ENCODE results near the gene NMB. TPM values are rescaled to one million over a fixed set of nuclear protein-coding genes. Genes with fewer than 3 reads are reported as not detected.

Gene NMB
- total RNA-seq, 1 donor from 2014 or later, result 0.52 TPM

DNA sequence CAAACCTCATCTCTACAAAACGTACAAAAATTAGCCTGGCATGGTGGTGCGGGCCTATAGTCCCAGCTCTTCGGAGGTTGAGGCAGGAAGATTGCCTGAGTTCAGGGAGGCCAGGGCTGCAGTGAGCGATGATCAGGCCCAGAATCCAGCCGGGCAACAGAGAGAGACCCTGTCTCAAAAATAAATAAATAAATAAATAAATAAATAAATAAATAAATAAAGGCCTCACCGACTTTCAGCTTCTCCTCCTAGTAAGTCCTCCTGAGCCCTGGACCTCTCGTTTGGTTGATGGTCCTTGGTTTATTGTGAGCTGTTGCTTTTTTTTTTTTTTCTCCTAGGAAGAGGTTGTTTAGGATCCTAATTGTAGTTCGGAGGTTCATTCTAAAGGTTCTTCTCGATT is 29.0 kb downstream of the NMB start:
- Histone ChIP-seq H3K4me3 (ENCODE audit: low read length in 3 of 3) (no peak overlapping the region), H3K9me3 (ENCODE audit: control insufficient read depth in 3 of 3, low read length in 3 of 3) (no peaks in the 10 kb centered on the region), H3K9ac (ENCODE audit: low read depth in 1 of 3, low read length in 3 of 3) (no peak overlapping the region), H3K27ac (ENCODE audit: low read depth, low read length) (no peak overlapping the region), H3K4me1 (ENCODE audit: control insufficient read depth in 3 of 3, insufficient read depth in 3 of 3, low read length in 3 of 3) (peaks cover 15 to 27% (median 20%) of the 10 kb centered on the region in 3 donors), H3K27me3 (ENCODE audit: control insufficient read depth in 3 of 3, insufficient read depth in 3 of 3, low read length in 3 of 3) (no peaks in the 10 kb centered on the region), H3K36me3 (ENCODE audit: control insufficient read depth in 3 of 3, insufficient read depth in 3 of 3, low read length in 3 of 3) (no peaks in the 10 kb centered on the region)

DNA sequence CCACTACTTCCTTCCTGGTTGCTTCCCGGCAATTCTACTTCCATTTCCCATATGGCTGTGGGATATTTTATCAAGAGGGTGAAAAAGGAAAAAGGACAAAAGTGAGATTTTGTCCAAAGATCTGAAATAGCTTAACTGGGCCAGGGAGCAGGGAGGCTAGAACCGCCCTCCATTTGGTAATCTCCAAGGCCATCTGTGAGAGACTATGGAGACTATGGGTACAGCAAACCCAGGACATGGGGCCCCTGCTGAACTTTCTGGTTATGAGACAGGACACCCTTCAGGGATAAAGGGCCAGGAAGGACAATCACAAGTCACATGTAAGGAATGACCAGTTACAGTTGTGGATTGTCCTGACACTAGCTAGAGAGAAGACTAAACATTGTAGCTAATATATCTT is 32.9 kb downstream of the NMB start:
- Histone ChIP-seq H3K27ac (ENCODE audit: low read depth, low read length) (no peak overlapping the region), H3K36me3 (ENCODE audit: control insufficient read depth in 3 of 3, insufficient read depth in 3 of 3, low read length in 3 of 3) (peaks cover 23 to 28% (median 27%) of the 10 kb centered on the region in 3 donors), H3K9me3 (ENCODE audit: control insufficient read depth in 3 of 3, low read length in 3 of 3) (peaks cover 10 to 21% (median 14%) of the 10 kb centered on the region in 3 donors)

DNA sequence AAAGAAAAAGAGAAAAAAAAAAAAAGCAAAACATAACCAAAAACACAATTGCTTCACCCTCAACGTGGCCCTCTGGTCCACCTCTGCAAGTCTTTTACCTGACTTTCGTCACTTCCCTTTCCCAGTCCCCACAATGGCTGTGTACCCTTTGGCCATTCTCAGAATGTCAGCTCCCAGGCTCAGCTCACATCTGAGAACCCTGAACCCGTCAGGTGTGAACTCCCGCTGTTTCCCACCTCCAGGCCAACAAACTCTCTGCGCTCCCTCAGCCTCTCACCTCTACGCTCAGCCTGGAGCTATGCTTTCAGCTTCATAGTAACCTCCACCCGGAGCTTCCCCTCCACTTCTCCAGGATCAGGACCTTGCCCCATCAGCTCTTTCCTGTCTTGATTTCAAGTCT is 33.6 kb downstream of the NMB start:
- Histone ChIP-seq H3K36me3 (ENCODE audit: control insufficient read depth in 3 of 3, insufficient read depth in 3 of 3, low read length in 3 of 3) (peaks cover 23 to 28% (median 27%) of the 10 kb centered on the region in 3 donors), H3K27ac (ENCODE audit: low read depth, low read length) (peak overlapping the region; percentile 32), H3K4me1 (ENCODE audit: control insufficient read depth in 3 of 3, insufficient read depth in 3 of 3, low read length in 3 of 3) (no peaks in the 10 kb centered on the region), H3K9me3 (ENCODE audit: control insufficient read depth in 3 of 3, low read length in 3 of 3) (peaks cover 10 to 21% (median 14%) of the 10 kb centered on the region in 3 donors), H3K4me3 (ENCODE audit: low read length in 3 of 3) (no peak overlapping the region), H3K27me3 (ENCODE audit: control insufficient read depth in 3 of 3, insufficient read depth in 3 of 3, low read length in 3 of 3) (no peaks in the 10 kb centered on the region), H3K9ac (ENCODE audit: low read depth in 1 of 3, low read length in 3 of 3) (no peak overlapping the region)

More for the DNA sequence above, 32.9 kb downstream of the NMB start:
- peaks cover 0 to 2% (median 2%) of the 10 kb centered on the region in 3 donors for H3K4me1 ChIP-seq (ENCODE audit: control insufficient read depth in 3 of 3, insufficient read depth in 3 of 3, low read length in 3 of 3)
- H3K9ac ChIP-seq (ENCODE audit: low read depth in 1 of 3, low read length in 3 of 3), result no peak overlapping the region
- H3K27me3 ChIP-seq (ENCODE audit: control insufficient read depth in 3 of 3, insufficient read depth in 3 of 3, low read length in 3 of 3), result no peaks in the 10 kb centered on the region
- no peak overlapping the region for H3K4me3 ChIP-seq (ENCODE audit: low read length in 3 of 3)

DNA sequence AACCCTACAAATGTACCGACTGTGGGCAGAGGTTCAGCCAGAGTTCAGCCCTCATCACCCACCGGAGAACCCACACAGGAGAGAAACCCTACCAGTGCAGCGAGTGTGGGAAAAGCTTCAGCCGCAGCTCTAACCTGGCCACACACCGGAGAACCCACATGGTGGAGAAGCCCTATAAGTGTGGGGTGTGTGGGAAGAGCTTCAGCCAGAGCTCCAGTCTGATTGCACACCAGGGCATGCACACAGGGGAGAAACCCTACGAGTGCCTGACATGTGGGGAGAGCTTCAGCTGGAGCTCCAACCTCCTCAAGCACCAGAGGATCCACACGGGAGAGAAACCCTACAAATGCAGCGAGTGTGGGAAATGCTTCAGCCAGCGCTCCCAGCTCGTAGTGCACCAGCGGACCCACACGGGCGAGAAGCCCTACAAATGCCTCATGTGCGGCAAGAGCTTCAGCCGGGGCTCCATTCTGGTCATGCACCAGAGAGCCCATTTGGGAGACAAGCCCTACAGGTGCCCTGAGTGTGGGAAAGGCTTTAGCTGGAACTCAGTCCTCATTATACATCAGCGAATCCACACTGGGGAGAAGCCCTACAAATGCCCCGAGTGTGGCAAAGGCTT is 36.5 kb downstream of the NMB start:
- H3K27me3 ChIP-seq (ENCODE audit: control insufficient read depth in 3 of 3, insufficient read depth in 3 of 3, low read length in 3 of 3), result no peaks in the 10 kb centered on the region
- H3K9ac ChIP-seq (ENCODE audit: low read depth in 1 of 3, low read length in 3 of 3), result no peak overlapping the region
- no peak overlapping the region for H3K27ac ChIP-seq (ENCODE audit: low read depth, low read length)
- H3K4me1 ChIP-seq (ENCODE audit: control insufficient read depth in 3 of 3, insufficient read depth in 3 of 3, low read length in 3 of 3), result no peaks in the 10 kb centered on the region
- H3K9me3 ChIP-seq (ENCODE audit: control insufficient read depth in 3 of 3, low read length in 3 of 3), result peaks cover 10 to 21% (median 14%) of the 10 kb centered on the region in 3 donors
- H3K4me3 ChIP-seq (ENCODE audit: low read length in 3 of 3), result peak overlapping the region in 2 of 3 donors; percentile 5 to 41
- peaks cover 23 to 28% (median 27%) of the 10 kb centered on the region in 3 donors for H3K36me3 ChIP-seq (ENCODE audit: control insufficient read depth in 3 of 3, insufficient read depth in 3 of 3, low read length in 3 of 3)

DNA sequence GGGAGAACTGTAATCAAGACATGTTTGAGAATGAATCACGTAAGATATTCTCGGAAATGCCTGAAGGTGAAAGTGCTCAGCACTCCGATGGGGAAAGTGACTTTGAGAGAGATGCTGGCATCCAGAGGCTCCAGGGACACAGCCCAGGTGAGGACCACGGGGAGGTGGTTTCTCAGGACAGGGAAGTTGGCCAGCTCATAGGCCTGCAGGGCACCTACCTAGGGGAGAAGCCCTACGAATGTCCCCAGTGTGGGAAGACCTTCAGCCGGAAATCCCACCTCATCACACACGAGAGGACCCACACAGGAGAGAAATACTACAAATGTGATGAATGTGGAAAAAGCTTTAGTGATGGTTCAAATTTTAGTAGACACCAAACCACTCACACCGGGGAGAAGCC is 37.4 kb downstream of the NMB start:
- Histone ChIP-seq H3K9ac (ENCODE audit: low read depth in 1 of 3, low read length in 3 of 3) (no peak overlapping the region), H3K27ac (ENCODE audit: low read depth, low read length) (no peak overlapping the region), H3K27me3 (ENCODE audit: control insufficient read depth in 3 of 3, insufficient read depth in 3 of 3, low read length in 3 of 3) (no peaks in the 10 kb centered on the region), H3K4me3 (ENCODE audit: low read length in 3 of 3) (no peak overlapping the region), H3K36me3 (ENCODE audit: control insufficient read depth in 3 of 3, insufficient read depth in 3 of 3, low read length in 3 of 3) (peaks cover 23 to 28% (median 27%) of the 10 kb centered on the region in 3 donors), H3K9me3 (ENCODE audit: control insufficient read depth in 3 of 3, low read length in 3 of 3) (peaks cover 10 to 21% (median 14%) of the 10 kb centered on the region in 3 donors), H3K4me1 (ENCODE audit: control insufficient read depth in 3 of 3, insufficient read depth in 3 of 3, low read length in 3 of 3) (no peaks in the 10 kb centered on the region)

DNA sequence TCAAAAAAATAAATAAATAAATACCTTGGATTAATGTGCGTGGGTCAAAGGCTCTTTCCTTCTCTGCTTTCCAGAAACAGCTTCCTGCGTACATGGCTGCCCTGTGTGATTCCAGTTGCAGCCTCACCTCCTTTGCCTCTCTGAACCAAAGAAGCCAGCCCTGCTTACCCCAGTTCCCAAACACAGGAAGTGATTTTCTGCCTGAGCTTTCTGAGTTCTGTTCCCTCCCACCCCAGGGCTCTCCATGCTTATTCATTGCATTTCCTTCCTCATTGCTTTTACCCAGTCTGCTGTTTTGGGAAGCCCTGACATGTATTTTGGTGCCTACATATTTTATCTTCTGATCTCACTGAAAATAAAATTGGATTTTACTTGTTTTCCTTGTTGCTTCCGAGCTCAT is 41.8 kb downstream of the NMB start:
- peaks cover 3 to 8% (median 7%) of the 10 kb centered on the region in 3 donors for H3K9me3 ChIP-seq (ENCODE audit: control insufficient read depth in 3 of 3, low read length in 3 of 3)
- H3K4me3 ChIP-seq (ENCODE audit: low read length in 3 of 3), result no peak overlapping the region
- H3K9ac ChIP-seq (ENCODE audit: low read depth in 1 of 3, low read length in 3 of 3), result no peak overlapping the region
- H3K27me3 ChIP-seq (ENCODE audit: control insufficient read depth in 3 of 3, insufficient read depth in 3 of 3, low read length in 3 of 3), result no peaks in the 10 kb centered on the region
- H3K27ac ChIP-seq (ENCODE audit: low read depth, low read length), result no peak overlapping the region
- no peaks in the 10 kb centered on the region for H3K4me1 ChIP-seq (ENCODE audit: control insufficient read depth in 3 of 3, insufficient read depth in 3 of 3, low read length in 3 of 3)
- peaks cover 7 to 8% (median 8%) of the 10 kb centered on the region in 3 donors for H3K36me3 ChIP-seq (ENCODE audit: control insufficient read depth in 3 of 3, insufficient read depth in 3 of 3, low read length in 3 of 3)

DNA sequence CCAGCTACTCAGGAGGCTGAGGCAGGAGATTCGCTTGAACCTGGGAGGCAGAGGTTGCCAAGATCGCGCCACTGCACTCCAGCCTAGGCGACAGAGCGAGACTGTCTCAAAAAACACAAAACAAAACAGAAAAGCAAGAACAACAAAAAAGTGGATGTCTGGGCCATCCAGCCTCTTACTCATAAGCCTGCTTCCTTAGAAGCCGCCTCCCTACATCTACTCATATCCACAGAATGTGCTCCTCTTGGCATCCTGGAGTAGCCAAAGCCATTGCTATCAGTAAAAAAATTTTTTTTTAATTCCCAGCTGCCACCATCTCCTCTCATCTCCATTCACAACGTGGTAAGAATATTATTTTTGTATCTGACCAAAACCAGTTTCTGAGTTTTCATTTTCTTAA is 46.4 kb downstream of the NMB start:
- H3K4me3 ChIP-seq (ENCODE audit: low read length in 3 of 3), result no peak overlapping the region
- no peak overlapping the region for H3K9ac ChIP-seq (ENCODE audit: low read depth in 1 of 3, low read length in 3 of 3)
- no peaks in the 10 kb centered on the region for H3K27me3 ChIP-seq (ENCODE audit: control insufficient read depth in 3 of 3, insufficient read depth in 3 of 3, low read length in 3 of 3)
- no peak overlapping the region for H3K27ac ChIP-seq (ENCODE audit: low read depth, low read length)
- no peaks in the 10 kb centered on the region for H3K9me3 ChIP-seq (ENCODE audit: control insufficient read depth in 3 of 3, low read length in 3 of 3)
- H3K4me1 ChIP-seq (ENCODE audit: control insufficient read depth in 3 of 3, insufficient read depth in 3 of 3, low read length in 3 of 3), result peaks cover 0 to 6% (median 3%) of the 10 kb centered on the region in 3 donors
- H3K36me3 ChIP-seq (ENCODE audit: control insufficient read depth in 3 of 3, insufficient read depth in 3 of 3, low read length in 3 of 3), result peaks cover 0 to 5% (median 4%) of the 10 kb centered on the region in 3 donors

DNA sequence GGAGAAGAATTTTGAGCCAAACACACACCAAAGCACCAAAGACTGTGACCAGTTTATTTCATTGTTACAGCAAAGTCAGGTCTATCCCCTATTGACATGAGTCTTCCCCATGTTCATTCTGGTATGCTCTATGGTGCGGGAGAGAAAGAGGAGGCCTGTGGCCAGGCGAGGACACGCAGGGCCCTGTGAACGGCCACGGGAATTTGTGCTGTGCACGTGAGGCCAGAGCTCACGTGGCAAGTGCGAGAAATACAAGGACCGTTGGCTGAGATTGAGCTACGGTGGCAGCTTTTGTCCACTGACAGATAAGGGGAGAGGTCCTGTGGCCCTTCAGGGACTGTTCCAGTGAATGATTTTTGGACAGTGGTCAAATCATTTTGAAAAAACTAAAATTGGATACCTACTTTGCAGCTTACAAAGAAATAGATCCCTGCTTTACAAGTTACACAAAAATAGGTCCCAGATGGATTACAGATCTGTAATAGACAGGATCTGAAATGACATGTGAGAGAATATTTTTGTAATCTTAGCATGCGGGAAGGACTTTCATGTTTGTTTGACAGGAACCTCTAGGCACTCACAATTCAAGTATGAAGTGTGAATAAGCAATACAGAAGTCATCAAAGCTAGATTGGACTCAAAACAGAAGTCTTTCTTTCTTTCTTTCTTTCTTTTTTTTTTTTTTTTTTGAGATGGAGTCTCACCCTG is 48.0 kb downstream of the NMB start:
- Histone ChIP-seq H3K27ac (ENCODE audit: low read depth, low read length) (peak overlapping the region; percentile 13), H3K27me3 (ENCODE audit: control insufficient read depth in 3 of 3, insufficient read depth in 3 of 3, low read length in 3 of 3) (no peaks in the 10 kb centered on the region), H3K9me3 (ENCODE audit: control insufficient read depth in 3 of 3, low read length in 3 of 3) (no peaks in the 10 kb centered on the region), H3K4me3 (ENCODE audit: low read length in 3 of 3) (no peak overlapping the region), H3K4me1 (ENCODE audit: control insufficient read depth in 3 of 3, insufficient read depth in 3 of 3, low read length in 3 of 3) (peaks cover 0 to 9% (median 3%) of the 10 kb centered on the region in 3 donors), H3K36me3 (ENCODE audit: control insufficient read depth in 3 of 3, insufficient read depth in 3 of 3, low read length in 3 of 3) (peaks cover 9 to 13% (median 10%) of the 10 kb centered on the region in 3 donors), H3K9ac (ENCODE audit: low read depth in 1 of 3, low read length in 3 of 3) (peak overlapping the region in 1 of 3 donors; percentile 33)

DNA sequence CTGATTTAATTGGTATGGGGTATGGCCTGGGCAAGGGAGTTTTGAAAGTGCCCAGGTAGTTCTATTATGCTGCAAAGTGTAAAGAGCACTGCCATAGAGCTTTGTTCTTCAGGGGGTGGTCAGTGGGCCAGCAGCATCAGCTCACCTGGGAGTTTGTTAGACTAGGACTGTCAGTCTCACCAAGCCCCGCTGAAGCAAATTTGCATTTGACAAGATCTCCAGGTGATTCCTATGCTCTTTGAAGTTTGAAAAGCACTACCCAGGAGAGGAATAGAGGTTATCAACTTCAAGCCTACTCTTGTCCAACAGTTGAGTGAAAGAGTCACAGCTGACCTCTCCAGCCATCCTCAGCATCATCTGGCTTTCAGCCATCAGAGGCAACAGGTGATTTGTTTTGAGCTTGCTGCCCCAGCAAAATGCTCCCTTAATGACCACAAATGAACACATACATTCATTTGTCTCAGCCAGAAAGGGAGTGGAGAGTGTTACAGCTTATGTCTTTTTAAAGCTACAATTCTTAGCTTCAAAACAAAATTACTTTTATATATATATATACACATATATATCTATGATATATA is 49.2 kb downstream of the NMB start:
- Histone ChIP-seq H3K27ac (ENCODE audit: low read depth, low read length) (no peak overlapping the region), H3K36me3 (ENCODE audit: control insufficient read depth in 3 of 3, insufficient read depth in 3 of 3, low read length in 3 of 3) (peaks cover 15 to 18% (median 16%) of the 10 kb centered on the region in 3 donors), H3K4me1 (ENCODE audit: control insufficient read depth in 3 of 3, insufficient read depth in 3 of 3, low read length in 3 of 3) (peaks cover 0 to 9% (median 3%) of the 10 kb centered on the region in 3 donors), H3K27me3 (ENCODE audit: control insufficient read depth in 3 of 3, insufficient read depth in 3 of 3, low read length in 3 of 3) (no peaks in the 10 kb centered on the region), H3K9ac (ENCODE audit: low read depth in 1 of 3, low read length in 3 of 3) (no peak overlapping the region), H3K9me3 (ENCODE audit: control insufficient read depth in 3 of 3, low read length in 3 of 3) (no peaks in the 10 kb centered on the region), H3K4me3 (ENCODE audit: low read length in 3 of 3) (no peak overlapping the region)

DNA sequence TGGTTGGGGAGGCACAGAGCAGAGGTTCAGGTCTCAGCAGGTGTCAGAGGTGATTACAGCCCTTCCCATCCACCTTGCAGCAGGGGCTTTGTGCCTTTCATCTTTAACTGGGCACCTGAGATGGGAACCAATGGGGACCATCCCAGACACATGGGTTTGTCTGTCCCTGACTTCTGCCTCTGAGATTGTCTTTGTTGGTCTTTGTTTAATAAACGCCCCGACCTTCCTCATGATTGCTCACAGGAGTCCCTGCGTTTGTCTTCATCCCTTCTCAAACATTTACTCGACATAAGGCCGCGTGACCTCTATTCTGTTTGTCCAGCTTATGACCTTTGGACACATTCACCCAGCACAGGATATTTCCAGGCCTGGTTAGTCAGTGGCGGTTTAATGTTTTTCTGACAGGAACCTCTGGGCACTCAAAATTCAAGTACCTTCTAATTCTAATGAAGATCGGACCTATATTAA is 51.3 kb downstream of the NMB start:
- Histone ChIP-seq H3K36me3 (ENCODE audit: control insufficient read depth in 3 of 3, insufficient read depth in 3 of 3, low read length in 3 of 3) (peaks cover 16 to 20% (median 19%) of the 10 kb centered on the region in 3 donors), H3K4me1 (ENCODE audit: control insufficient read depth in 3 of 3, insufficient read depth in 3 of 3, low read length in 3 of 3) (peaks cover 0 to 9% (median 3%) of the 10 kb centered on the region in 3 donors), H3K9me3 (ENCODE audit: control insufficient read depth in 3 of 3, low read length in 3 of 3) (no peaks in the 10 kb centered on the region), H3K9ac (ENCODE audit: low read depth in 1 of 3, low read length in 3 of 3) (no peak overlapping the region), H3K27me3 (ENCODE audit: control insufficient read depth in 3 of 3, insufficient read depth in 3 of 3, low read length in 3 of 3) (no peaks in the 10 kb centered on the region), H3K27ac (ENCODE audit: low read depth, low read length) (no peak overlapping the region), H3K4me3 (ENCODE audit: low read length in 3 of 3) (no peak overlapping the region)
